Activated naive CD4-positive, alpha-beta T cell treated with anti-CD3 and anti-CD28 coated beads, Interleukin-2, amount 50 U/mL, for 24 hours (primary cell): ENCODE measurements around the gene KIFC3.
A peak's percentile ranks its signal among the peaks of the same experiment; 100 is the strongest.

ENCODE experiments used
- H3K27ac Mint-ChIP-seq: one replicate; pipeline ENCODE4 v1.8.0; 2021; ENCODE audit warnings: mild to moderate bottlenecking, mixed read lengths
- H3K27me3 Mint-ChIP-seq: one replicate; pipeline ENCODE4 v1.8.0; 2021; ENCODE audit warnings: mixed read lengths
- H3K36me3 Mint-ChIP-seq: one replicate; pipeline ENCODE4 v1.8.0; 2021; ENCODE audit warnings: mixed read lengths
- H3K4me1 Mint-ChIP-seq: one replicate; pipeline ENCODE4 v1.8.0; 2021; ENCODE audit warnings: mixed read lengths
- H3K4me3 Mint-ChIP-seq: one replicate; pipeline ENCODE4 v1.8.0; 2021; ENCODE audit warnings: mild to moderate bottlenecking, mixed read lengths
- H3K9me3 Mint-ChIP-seq: one replicate; pipeline ENCODE4 v1.8.0; 2021; ENCODE audit warnings: mixed read lengths

KIFC3 gene

DNA sequence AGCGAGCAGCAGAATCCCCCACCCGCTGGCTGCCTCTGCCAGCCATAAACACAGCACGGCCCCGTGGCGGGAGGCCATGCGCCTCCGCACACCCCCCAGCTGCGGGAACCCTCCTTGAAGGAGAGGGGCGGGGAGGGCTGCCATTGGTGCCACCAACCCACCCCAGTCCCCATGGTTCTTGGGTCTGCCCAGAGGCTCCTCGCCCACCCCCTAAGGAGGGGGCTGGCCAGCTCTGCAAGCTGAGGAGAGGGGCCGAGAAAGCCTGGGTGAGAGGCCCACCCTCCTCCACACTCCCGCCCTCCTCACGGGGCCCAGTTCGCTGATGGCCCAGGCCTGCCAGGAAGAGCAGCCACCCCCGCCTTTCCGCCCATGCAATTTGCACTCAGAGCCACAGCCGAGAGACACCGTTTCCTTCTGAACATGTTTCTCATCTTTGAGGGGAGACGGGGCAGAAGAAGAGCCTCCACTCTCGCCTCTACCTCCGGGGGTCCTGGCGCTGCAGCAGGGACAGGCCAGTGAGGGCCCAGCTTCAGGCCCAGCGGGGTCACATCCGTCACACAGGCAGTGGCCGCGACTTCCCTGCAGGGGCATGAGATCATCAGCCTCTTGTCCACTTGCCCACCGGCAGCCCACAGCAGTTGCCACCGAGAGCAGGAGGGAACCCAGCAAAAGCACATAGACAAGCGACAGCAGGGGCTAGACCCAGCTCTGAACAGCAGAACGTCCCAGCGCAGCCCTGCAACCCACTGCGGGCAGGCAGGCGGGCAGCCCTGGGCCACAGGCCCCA, 43.8 kb downstream of the KIFC3 start:
- H3K27me3 Mint-ChIP-seq: no peaks in the 10 kb centered on the region
- no peaks in the 10 kb centered on the region for H3K9me3 Mint-ChIP-seq
- H3K4me3 Mint-ChIP-seq: no peak overlapping the region
- H3K36me3 Mint-ChIP-seq: no peaks in the 10 kb centered on the region
- no peaks in the 10 kb centered on the region for H3K4me1 Mint-ChIP-seq
- peak overlapping the region; percentile 41 for H3K27ac Mint-ChIP-seq

- Mint-ChIP-seq H3K27me3 (no peaks in the 10 kb centered on the region), H3K4me1 (no peaks in the 10 kb centered on the region), H3K4me3 (no peak overlapping the region), H3K9me3 (no peaks in the 10 kb centered on the region), H3K27ac (no peak overlapping the region), H3K36me3 (no peaks in the 10 kb centered on the region)
These were observed 44.4 kb downstream of the KIFC3 start for GRCh38 chr16:57757883-57758282.

DNA sequence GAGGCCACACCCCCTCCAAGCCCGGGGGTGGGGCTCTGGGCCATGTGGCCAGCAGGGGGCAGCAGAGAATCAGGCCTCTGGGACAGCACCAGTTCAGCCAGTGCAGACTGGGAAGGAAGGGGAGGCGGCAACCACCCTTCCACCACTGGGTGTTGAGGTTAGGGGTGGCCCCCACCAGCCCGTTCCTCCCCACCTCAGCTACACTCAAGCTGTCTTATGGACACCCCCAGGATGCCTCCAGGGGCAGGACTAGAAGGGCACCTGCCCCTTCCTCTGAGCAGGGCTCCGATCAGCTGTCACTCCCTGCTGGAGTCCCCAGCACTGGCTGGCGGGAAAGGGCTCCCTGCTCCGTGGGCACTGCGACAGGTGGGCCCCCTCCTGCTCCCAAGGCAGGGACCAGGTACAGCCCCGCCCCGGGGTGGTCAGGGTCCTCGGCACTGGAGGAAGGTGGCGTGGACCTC, 44.9 kb downstream of the KIFC3 start:
- H3K4me1 Mint-ChIP-seq: no peaks in the 10 kb centered on the region
- no peak overlapping the region for H3K27ac Mint-ChIP-seq
- no peaks in the 10 kb centered on the region for H3K36me3 Mint-ChIP-seq
- no peak overlapping the region for H3K4me3 Mint-ChIP-seq
- H3K9me3 Mint-ChIP-seq: no peaks in the 10 kb centered on the region
- H3K27me3 Mint-ChIP-seq: no peaks in the 10 kb centered on the region

DNA sequence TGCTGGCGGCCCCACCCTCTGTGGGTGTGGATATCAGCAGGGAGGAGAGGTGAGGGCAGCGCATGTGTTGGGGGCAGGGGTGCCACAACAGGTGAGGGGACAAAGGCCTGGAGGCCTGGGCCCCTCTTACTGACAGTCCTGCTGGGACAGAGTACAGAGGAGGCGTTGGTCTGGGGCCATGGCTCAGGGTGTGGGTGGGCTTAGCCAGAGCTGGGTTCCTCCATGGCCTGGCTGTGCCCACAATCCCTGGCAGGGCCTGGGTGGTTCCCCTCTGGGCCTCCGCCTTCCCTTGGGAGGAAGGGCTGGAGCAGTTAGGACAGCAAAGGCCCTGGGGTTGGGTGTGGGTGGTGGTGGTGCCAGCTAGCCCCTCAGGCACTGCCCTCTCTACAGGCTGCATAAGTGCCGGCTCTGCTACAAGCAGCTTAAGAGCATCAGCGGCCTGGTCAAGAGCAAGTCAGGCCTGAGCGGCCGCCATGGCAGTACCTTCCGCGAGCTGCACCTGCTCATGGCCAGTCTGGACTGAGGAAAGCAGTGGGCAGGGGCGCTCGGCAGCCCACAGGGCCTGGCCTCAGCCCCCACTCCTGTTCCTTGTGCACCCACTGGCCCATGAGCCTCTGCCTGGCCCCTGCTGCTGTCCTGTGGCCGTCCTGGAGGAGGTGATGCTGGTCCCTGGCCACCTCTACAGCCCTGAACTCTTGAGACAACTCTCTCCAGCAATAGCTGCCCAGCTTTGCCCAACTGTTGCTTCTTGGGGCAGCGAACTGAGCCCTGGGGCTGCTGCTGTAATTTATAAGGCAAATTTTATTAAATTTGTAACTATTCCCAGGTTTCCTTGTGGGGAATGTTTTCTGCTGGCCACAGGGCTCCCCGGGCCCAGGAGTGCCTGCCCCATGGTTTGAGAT, 45.6 kb downstream of the KIFC3 start:
- Mint-ChIP-seq H3K27me3 (no peaks in the 10 kb centered on the region), H3K36me3 (no peaks in the 10 kb centered on the region), H3K27ac (no peak overlapping the region), H3K4me3 (no peak overlapping the region), H3K9me3 (no peaks in the 10 kb centered on the region), H3K4me1 (no peaks in the 10 kb centered on the region)

DNA sequence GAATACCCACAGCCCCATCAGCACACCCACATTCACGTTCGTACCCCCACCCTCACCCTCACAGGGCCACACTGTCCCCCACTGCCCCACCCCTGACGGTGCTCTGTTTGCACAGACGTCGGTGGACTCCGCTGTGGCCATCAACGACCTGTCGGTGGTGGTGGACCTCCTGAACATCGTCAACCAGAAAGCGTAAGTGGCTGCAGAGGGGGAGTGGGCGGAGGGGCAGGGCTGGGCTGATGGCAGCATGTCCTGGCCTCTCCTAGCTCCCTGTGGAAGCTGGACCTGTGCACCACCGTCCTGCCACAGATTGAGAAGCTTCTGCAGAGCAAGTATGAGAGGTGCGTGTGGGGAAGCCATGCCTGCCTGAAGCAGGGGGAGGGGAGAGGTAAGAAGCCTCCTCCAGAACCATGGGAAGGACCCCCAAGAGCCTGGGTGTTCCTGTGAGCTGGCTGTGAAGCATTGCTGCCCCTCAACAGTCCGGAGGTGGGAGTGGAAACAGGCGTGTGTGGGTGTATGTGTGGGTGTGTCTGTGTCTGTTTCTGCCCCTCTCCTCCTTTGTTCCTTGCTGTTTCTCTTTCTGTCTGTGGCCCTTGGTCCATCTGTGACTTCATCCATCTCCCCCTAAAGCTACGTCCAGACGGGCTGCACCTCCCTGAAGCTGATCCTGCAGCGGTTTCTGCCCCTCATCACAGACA, 46.4 kb downstream of the KIFC3 start:
- no peaks in the 10 kb centered on the region for H3K36me3 Mint-ChIP-seq

GRCh38 chr16:57755061-57755684, 47.1 kb downstream of the KIFC3 start:
- Mint-ChIP-seq H3K4me1 (no peaks in the 10 kb centered on the region), H3K27me3 (no peaks in the 10 kb centered on the region), H3K27ac (no peak overlapping the region), H3K9me3 (no peaks in the 10 kb centered on the region), H3K4me3 (no peak overlapping the region), H3K36me3 (no peaks in the 10 kb centered on the region)

More for the DNA sequence above, 46.4 kb downstream of the KIFC3 start:
- Mint-ChIP-seq H3K27me3 (no peaks in the 10 kb centered on the region), H3K4me3 (no peak overlapping the region), H3K9me3 (no peaks in the 10 kb centered on the region), H3K27ac (no peak overlapping the region), H3K4me1 (no peaks in the 10 kb centered on the region)

- Mint-ChIP-seq H3K27ac (no peak overlapping the region), H3K36me3 (no peaks in the 10 kb centered on the region), H3K27me3 (no peaks in the 10 kb centered on the region), H3K4me1 (no peaks in the 10 kb centered on the region), H3K4me3 (no peak overlapping the region), H3K9me3 (no peaks in the 10 kb centered on the region)
These were observed 47.8 kb downstream of the KIFC3 start for GRCh38 chr16:57754354-57755060.

DNA sequence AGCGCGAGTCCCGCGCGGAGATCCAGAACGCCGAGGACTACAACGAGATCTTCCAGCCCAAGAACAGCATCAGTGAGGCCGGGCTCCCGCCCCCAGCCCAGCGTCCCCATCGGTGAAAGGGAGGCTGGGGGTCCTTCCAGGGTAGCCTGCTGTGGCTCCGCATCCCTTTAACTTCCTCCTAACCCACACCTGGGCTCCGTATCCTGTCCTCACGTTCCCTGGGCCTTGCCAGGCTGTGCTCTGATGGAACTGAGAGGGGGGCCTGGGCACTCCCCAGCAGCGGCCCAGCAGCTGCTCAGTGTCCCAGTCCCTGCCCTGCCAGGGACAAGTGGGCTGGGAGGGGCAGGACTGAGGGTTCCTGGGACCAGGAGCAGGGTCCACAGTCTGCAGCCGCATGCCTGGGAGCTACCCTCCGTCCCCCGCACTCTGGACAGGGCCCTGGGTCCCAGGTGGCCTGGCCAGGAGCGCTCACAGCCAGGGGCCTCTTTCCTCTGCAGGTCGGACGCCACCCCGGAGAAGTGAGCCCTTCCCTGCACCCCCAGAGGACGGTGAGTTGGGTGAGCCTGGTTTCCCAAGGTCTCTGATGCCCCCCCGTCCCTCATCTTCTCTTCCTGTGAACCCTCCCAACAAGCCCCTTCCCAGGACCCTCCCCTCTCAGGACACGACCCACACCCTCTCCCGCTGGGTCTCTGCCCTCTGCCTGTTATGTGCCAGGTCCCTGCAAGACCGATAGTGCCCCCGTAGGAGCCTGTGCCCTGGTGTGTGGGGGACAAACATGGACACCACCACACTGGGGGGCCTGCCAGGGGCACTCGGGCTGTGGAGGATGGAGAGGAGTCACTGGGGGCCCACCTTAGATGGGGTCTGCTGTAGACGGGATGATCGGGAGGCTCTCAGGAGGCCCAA, 48.6 kb downstream of the KIFC3 start:
- Mint-ChIP-seq H3K4me1 (no peaks in the 10 kb centered on the region), H3K4me3 (no peak overlapping the region), H3K9me3 (no peaks in the 10 kb centered on the region), H3K36me3 (no peaks in the 10 kb centered on the region), H3K27ac (no peak overlapping the region), H3K27me3 (no peaks in the 10 kb centered on the region)

GRCh38 chr16:57752581-57753447, 49.5 kb downstream of the KIFC3 start:
- no peaks in the 10 kb centered on the region for H3K27me3 Mint-ChIP-seq
- H3K4me3 Mint-ChIP-seq: no peak overlapping the region
- H3K9me3 Mint-ChIP-seq: no peaks in the 10 kb centered on the region
- H3K36me3 Mint-ChIP-seq: no peaks in the 10 kb centered on the region
- H3K4me1 Mint-ChIP-seq: no peaks in the 10 kb centered on the region
- H3K27ac Mint-ChIP-seq: no peak overlapping the region

DNA sequence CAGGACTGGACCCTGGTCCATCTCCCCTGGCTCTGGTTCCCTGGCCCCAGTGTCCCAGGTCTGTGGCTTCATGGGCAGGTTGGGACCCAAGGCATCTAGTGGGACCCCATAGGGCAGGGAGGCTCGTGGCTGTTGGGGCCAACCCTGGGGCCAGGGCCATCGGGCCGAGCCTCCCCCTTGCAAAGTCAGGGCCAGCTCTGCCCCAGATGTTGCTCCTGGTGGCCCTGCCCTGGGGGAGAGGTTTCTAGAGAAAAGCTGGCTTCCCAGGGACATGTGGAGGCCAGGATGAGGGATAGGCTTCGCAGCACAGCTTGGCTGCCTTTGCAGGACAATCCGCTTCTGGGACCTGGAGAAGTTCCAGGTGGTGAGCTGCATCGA, 50.1 kb downstream of the KIFC3 start:
- Mint-ChIP-seq H3K4me1 (no peaks in the 10 kb centered on the region), H3K9me3 (no peaks in the 10 kb centered on the region), H3K36me3 (no peaks in the 10 kb centered on the region), H3K4me3 (no peak overlapping the region), H3K27ac (no peak overlapping the region), H3K27me3 (no peaks in the 10 kb centered on the region)

DNA sequence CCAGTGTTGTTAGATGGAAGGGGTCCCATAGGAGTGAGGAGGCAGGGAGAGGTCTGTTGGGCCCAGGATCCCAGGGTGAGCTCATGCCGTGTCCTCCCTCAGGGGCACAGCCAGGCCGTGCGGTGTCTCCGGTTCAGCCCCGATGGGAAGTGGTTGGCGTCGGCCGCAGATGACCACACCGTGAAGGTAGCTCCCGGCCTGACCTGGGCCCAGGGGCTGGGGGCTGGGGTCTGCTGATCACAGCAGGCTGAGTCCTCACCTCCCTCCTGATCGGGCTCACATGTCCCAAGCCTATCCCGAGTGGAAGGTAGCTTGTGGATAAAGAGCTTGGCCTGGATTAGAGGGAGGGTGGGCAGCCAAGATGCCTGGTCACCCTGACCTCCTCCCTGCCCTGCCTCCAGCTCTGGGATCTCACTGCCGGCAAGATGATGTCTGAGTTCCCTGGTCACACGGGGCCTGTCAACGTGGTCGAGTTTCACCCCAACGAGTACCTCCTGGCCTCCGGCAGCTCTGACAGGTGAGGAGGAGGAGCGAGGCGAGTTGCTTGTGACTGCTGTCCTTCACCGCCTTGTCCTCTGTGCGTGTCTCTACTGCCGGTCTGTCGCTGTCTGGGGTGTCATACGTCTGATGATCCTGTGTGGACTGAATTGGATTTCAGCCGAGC, 50.6 kb downstream of the KIFC3 start:
- Mint-ChIP-seq H3K9me3 (no peaks in the 10 kb centered on the region), H3K36me3 (no peaks in the 10 kb centered on the region), H3K27me3 (no peaks in the 10 kb centered on the region), H3K4me1 (no peaks in the 10 kb centered on the region), H3K27ac (no peak overlapping the region), H3K4me3 (no peak overlapping the region)

DNA sequence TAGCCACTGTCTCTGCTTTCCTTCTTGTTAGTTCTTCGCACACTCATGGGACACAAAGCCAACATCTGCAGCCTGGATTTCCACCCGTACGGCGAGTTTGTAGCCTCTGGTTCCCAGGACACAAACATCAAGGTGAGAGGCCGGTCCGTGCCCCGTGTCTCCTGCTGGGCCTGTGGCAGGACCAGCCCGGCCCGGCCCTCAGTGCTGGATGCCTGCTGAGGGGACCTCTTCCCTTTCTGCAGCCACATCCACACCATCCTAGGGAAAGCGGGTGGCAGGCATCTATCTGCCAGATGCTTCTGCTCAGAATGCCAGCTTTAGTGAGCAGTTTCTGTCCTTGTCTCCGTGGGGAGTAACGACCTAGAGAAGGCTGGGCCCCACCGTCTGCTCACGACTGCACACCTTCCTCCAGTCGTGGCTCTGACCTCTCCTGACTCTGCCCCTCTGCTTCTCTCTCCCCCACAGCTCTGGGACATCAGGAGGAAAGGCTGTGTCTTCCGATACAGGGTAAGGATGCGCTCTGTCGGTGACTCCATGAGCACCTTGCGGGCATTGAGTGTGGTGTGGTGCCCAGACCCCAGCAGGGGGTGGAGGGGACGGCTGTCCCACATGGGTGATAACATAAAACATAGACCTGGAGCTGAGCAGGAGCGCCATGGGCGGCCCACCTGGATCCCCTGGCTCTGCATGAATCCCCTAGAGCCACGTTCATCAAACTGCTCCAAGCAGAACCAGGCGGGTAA, 51.3 kb downstream of the KIFC3 start:
- no peak overlapping the region for H3K27ac Mint-ChIP-seq
- no peaks in the 10 kb centered on the region for H3K4me1 Mint-ChIP-seq
- no peaks in the 10 kb centered on the region for H3K36me3 Mint-ChIP-seq
- no peak overlapping the region for H3K4me3 Mint-ChIP-seq
- H3K9me3 Mint-ChIP-seq: no peaks in the 10 kb centered on the region
- H3K27me3 Mint-ChIP-seq: no peaks in the 10 kb centered on the region
